ENCODE data around the gene ANTXR1.

Gene ANTXR1

DNA sequence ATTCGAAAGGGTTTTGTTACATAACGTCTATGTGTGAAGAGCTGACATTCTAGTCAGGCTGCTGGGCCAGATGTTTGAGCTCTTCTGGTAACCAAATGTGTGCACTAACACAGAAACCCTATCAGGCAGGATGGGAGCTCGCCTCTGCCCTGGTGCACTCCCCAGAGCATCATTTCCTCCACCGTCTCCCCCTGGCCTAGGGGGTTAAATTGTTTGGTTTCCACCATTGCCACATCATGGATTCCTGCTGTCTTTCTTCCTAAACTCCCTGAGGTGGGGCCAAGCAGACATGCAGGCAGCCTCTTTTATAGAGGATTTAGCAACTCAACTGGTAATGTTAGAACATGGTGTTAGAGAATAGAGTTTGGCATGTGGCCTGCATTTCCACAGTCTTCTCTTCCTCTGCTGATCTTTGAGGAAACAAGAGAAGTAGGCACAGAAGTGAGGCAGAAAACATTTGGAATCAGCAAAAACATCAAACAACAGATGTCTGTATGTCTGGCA is 87.3 kb downstream of the ANTXR1 start:
- TF ChIP-seq, protein P1, sequence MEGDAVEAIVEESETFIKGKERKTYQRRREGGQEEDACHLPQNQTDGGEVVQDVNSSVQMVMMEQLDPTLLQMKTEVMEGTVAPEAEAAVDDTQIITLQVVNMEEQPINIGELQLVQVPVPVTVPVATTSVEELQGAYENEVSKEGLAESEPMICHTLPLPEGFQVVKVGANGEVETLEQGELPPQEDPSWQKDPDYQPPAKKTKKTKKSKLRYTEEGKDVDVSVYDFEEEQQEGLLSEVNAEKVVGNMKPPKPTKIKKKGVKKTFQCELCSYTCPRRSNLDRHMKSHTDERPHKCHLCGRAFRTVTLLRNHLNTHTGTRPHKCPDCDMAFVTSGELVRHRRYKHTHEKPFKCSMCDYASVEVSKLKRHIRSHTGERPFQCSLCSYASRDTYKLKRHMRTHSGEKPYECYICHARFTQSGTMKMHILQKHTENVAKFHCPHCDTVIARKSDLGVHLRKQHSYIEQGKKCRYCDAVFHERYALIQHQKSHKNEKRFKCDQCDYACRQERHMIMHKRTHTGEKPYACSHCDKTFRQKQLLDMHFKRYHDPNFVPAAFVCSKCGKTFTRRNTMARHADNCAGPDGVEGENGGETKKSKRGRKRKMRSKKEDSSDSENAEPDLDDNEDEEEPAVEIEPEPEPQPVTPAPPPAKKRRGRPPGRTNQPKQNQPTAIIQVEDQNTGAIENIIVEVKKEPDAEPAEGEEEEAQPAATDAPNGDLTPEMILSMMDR (IDR thresholded peaks at IDR 0.05; ENCODE audit: low read depth, low read length), result no peak
- Histone ChIP-seq H3K4me3 (ENCODE audit: low read depth, low read length) (no peak overlapping the region), H3K27me3 (no peaks in the 10 kb centered on the region), H3K36me3 (no peaks in the 10 kb centered on the region), H3K9me3 (no peaks in the 10 kb centered on the region), H3K4me1 (no peaks in the 10 kb centered on the region)
- no peak for DNase-seq

DNA sequence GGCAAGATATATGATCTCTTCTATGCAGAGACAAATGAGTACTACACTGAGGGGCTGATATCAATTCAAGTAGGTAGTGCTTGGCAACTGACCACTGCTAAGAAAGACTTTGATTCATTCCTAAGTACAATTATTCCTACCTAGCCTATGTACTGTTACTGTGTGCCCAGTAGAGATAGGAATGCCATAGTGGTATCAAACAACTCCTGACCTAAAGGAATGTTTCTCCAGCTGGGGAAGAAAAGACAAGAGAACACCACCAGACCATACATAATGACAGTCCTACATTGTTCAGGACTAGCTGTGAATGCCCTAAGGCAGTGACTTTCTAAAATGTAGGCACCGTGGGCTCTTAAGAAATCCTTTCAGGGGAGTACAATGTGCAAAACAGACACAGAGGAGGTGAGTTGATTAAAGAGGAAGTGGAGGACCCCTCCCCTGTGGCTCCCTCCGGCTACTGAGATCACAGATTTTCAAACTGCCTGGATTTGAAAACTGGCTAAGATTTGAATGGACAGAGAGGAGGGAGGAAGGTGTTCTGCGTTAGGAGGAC is 89.1 kb downstream of the ANTXR1 start:
- TF ChIP-seq, protein P1 (IDR thresholded peaks at IDR 0.05; ENCODE audit: low read depth, low read length), result no peak
- H3K4me3 ChIP-seq (ENCODE audit: low read depth, low read length), result no peak overlapping the region
- no peak for DNase-seq
- no peaks in the 10 kb centered on the region for H3K4me1 ChIP-seq
- no peaks in the 10 kb centered on the region for H3K9me3 ChIP-seq
- no peaks in the 10 kb centered on the region for H3K36me3 ChIP-seq
- no peaks in the 10 kb centered on the region for H3K27me3 ChIP-seq

DNA sequence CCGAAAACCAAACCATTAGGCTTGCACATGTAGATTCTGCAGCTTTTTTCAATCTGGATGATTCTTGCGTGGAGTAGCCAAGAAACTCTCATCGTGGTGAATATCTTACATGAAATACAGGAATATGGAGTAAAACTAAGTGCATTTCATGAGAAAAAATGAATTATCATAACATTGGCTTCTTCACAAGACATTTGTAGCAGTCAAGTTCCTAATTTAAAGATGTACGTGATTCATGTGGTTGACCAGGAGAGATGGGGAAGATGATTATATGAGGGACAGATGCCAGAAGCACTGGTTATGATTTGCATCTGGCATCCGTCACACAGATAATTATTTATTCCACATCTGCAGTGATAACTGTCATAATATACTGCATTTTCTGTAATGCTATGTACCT is 90.4 kb downstream of the ANTXR1 start:
- no peaks in the 10 kb centered on the region for H3K4me1 ChIP-seq
- no peaks in the 10 kb centered on the region for H3K27me3 ChIP-seq
- H3K9me3 ChIP-seq, result no peaks in the 10 kb centered on the region
- TF ChIP-seq, protein P1 (IDR thresholded peaks at IDR 0.05; ENCODE audit: low read depth, low read length), result no peak
- H3K36me3 ChIP-seq, result no peaks in the 10 kb centered on the region
- no peak overlapping the region for H3K4me3 ChIP-seq (ENCODE audit: low read depth, low read length)
- no peak for DNase-seq

DNA sequence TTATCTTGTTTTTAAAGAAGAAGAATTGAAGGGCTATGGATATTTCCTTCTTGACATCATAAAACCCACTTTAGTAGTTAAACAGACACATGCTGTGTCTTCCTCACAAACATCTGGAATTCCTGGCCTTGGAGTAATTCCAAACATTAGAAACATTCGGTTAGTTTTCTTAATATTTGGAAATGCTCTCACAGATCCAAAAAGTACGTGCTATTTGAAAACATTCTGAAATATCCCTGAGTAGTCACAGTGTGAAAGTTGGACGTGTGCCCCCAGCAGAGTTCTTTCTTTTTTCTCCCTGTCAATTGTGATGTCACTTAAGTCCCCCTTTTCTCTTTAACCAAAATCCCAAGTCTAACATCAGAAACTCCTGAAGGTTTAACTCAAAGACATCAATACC is 91.3 kb downstream of the ANTXR1 start:
- no peak for DNase-seq
- no peak overlapping the region for H3K4me3 ChIP-seq (ENCODE audit: low read depth, low read length)
- no peaks in the 10 kb centered on the region for H3K27me3 ChIP-seq
- H3K9me3 ChIP-seq, result no peaks in the 10 kb centered on the region
- no peaks in the 10 kb centered on the region for H3K4me1 ChIP-seq
- H3K36me3 ChIP-seq, result no peaks in the 10 kb centered on the region
- TF ChIP-seq, protein P1 (IDR thresholded peaks at IDR 0.05; ENCODE audit: low read depth, low read length), result no peak

DNA sequence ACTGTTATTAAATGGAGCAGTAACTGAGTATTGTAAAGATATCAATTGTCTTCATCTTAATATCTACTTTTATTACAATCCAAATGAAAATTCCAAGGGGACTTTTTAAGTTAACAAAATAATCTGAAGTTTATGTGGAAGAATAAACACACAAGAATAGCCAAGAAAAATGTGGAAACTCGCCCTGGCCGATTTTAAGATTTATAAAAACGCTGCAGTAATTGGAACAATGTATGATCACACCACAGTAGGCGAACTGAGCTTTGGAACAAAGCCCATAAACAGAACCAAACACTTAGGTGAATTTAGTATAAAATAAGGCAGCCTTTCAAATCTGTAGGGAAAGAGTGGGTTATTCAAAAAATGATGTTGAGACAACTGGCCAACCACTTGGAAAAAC is 96.3 kb downstream of the ANTXR1 start:
- no peaks in the 10 kb centered on the region for H3K27me3 ChIP-seq
- H3K4me3 ChIP-seq (ENCODE audit: low read depth, low read length), result no peak overlapping the region
- TF ChIP-seq, protein P1 (IDR thresholded peaks at IDR 0.05; ENCODE audit: low read depth, low read length), result no peak
- no peaks in the 10 kb centered on the region for H3K36me3 ChIP-seq
- no peaks in the 10 kb centered on the region for H3K9me3 ChIP-seq
- no peak for DNase-seq
- no peaks in the 10 kb centered on the region for H3K4me1 ChIP-seq

DNA sequence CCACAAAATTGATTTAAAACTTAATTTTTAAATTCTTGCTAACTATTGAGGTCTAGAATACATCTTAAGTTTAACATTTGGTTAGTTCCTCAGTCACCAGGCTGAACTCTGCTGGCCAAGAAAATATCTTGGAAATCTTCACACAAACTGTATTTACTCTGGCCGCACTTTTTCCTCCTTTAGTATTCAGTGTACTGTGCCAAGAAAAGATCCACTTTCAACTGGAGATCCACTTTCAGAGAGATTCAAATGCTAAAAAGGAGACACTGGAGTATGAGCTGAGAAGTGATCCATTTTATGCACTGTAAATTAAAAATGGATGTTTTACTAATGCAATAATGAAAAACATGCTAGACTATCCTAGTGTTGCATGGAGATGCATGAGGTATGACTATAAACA is 98.1 kb downstream of the ANTXR1 start:
- DNase-seq, result no peak
- Histone ChIP-seq H3K27me3 (no peaks in the 10 kb centered on the region), H3K4me3 (ENCODE audit: low read depth, low read length) (no peak overlapping the region), H3K36me3 (no peaks in the 10 kb centered on the region), H3K9me3 (no peaks in the 10 kb centered on the region), H3K4me1 (no peaks in the 10 kb centered on the region)
- TF ChIP-seq, protein P1 (IDR thresholded peaks at IDR 0.05; ENCODE audit: low read depth, low read length), result no peak

Measured in BE2C (cell line).